H1 (cell line): ENCODE measurements around the gene GNG7. TPM values are rescaled to one million over a fixed set of nuclear protein-coding genes. Genes with fewer than 3 reads are reported as not detected.
A peak's percentile ranks its signal among the peaks of the same experiment; 100 is the strongest.

Source experiments
- CTCF ChIA-PET: fragments of 300-600 bp; sonication (Branson Sonifier 250); formaldehyde crosslinking; loops from one replicate; lab custom pipeline; 2021; ENCODE audit not compliant: partially characterized antibody; lab: Charles Lee
- POLR2A ChIA-PET: fragments of 300-600 bp; sonication (Branson Sonifier 250); formaldehyde crosslinking; loops from one replicate; lab custom pipeline; 2021; ENCODE audit warnings: inconsistent platforms; ENCODE audit not compliant: partially characterized antibody; lab: Charles Lee
- DNase-seq, 2 experiments: peaks; one replicate each; pipeline versions ENCODE4 v3.0.0 to v3.0.0-alpha.2; 2010 to 2022; ENCODE audit warnings: low spot score in 2 of 2, low read depth in 1 of 2, mixed read lengths in 1 of 2
- FAIRE-seq: peaks from 2 replicates; lab custom pipeline; 2011; peaks lifted over from hg19 to GRCh38; lab: Jason Lieb, UNC
- H2AFZ ChIP-seq: 2 replicates; pipeline ENCODE4 v1.8.1; 2012; ENCODE audit warnings: low read length, inconsistent platforms
- H2AK5ac ChIP-seq: 2 replicates; pipeline ENCODE4 v1.6.1; 2013; ENCODE audit warnings: low read depth, low read length
- H2BK120ac ChIP-seq: replicated peaks from 2 replicates; pipeline ENCODE3; 2013; ENCODE audit warnings: low read depth, low read length, inconsistent platforms
- H2BK12ac ChIP-seq: 2 replicates; pipeline ENCODE4 v1.6.1; 2013; ENCODE audit warnings: low read depth, low read length
- H2BK15ac ChIP-seq: 2 replicates; pipeline ENCODE4 v1.6.1; 2013; ENCODE audit warnings: low read length
- H2BK20ac ChIP-seq: 2 replicates; pipeline ENCODE4 v1.6.1; 2013; ENCODE audit warnings: low read length
- H2BK5ac ChIP-seq: 2 replicates; pipeline ENCODE4 v1.6.1; 2013; ENCODE audit warnings: low read depth, low read length
- H3K14ac ChIP-seq: 2 replicates; pipeline ENCODE4 v1.6.1; 2013; ENCODE audit warnings: inconsistent platforms; ENCODE audit not compliant: insufficient read length
- H3K18ac ChIP-seq: 2 replicates; pipeline ENCODE4 v1.6.1; 2013; ENCODE audit warnings: low read length; ENCODE audit errors: extremely low read depth
- H3K23ac ChIP-seq: 2 replicates; pipeline ENCODE4 v1.6.1; 2013; ENCODE audit warnings: inconsistent platforms; ENCODE audit not compliant: insufficient read length
- H3K23me2 ChIP-seq: 2 replicates; pipeline ENCODE4 v1.6.1; 2013; ENCODE audit warnings: low read depth, low read length
- H3K27ac ChIP-seq: 2 replicates; pipeline ENCODE4 v1.6.1; 2011; ENCODE audit warnings: low read depth, low read length, inconsistent platforms
- H3K27me3 ChIP-seq, 4 experiments: replicated peaks in 1 of 4; 1 replicate in 1 of 4; 2 replicates in 3 of 4; pipeline versions ENCODE4 v1.6.1 to v1.8.1; 2011 to 2013; ENCODE audit warnings: low read length in 3 of 4, mild to moderate bottlenecking in 3 of 4, inconsistent platforms in 2 of 4, mixed read lengths in 2 of 4, moderate library complexity in 1 of 4; ENCODE audit not compliant: control insufficient read depth in 3 of 4, insufficient read depth in 3 of 4; ENCODE audit errors: extremely low read depth in 1 of 4
- H3K36me3 ChIP-seq, 4 experiments: 2 replicates each; pipeline versions ENCODE4 v1.6.1 to v1.8.1; 2011 to 2013; ENCODE audit warnings: mild to moderate bottlenecking in 4 of 4, low read length in 3 of 4, moderate library complexity in 2 of 4, control low read depth in 1 of 4, inconsistent platforms in 1 of 4; ENCODE audit not compliant: insufficient read depth in 4 of 4, control insufficient read depth in 2 of 4
- H3K4ac ChIP-seq: replicated peaks from 2 replicates; pipeline ENCODE3; 2013; ENCODE audit warnings: low read length, low read depth, mixed read lengths, inconsistent platforms; ENCODE audit not compliant: insufficient read length
- H3K4me1 ChIP-seq, 4 experiments: replicated peaks in 1 of 4; 1 replicate in 1 of 4; 2 replicates in 3 of 4; pipeline versions ENCODE4 v1.6.1 to v1.8.1; 2011 to 2013; ENCODE audit warnings: low read length in 3 of 4, inconsistent platforms in 2 of 4, mixed read lengths in 1 of 4; ENCODE audit not compliant: insufficient read depth in 4 of 4, control insufficient read depth in 3 of 4
- H3K4me2 ChIP-seq, 2 experiments: 2 replicates each; pipeline versions ENCODE4 v1.6.1 to v1.8.1; 2011 to 2013; ENCODE audit warnings: low read depth in 2 of 2, low read length in 2 of 2, control low read depth in 1 of 2, inconsistent platforms in 1 of 2, mild to moderate bottlenecking in 1 of 2; ENCODE audit not compliant: insufficient read depth in 1 of 2
- H3K4me3 ChIP-seq, 4 experiments: fragments of 200-600, 300-600 bp in 1 of 4; sonication (generic), shearing (Covaris generic), sonication (Bioruptor Twin) in 1 of 4; 2 replicates each; pipeline versions ENCODE4 v1.5.1 to v1.8.1; 2011 to 2016; ENCODE audit warnings: low read length in 4 of 4, low read depth in 3 of 4, control low read depth in 2 of 4, inconsistent platforms in 2 of 4, mild to moderate bottlenecking in 2 of 4, mixed read lengths in 1 of 4, moderate library complexity in 1 of 4; ENCODE audit not compliant: insufficient read depth in 2 of 4; ENCODE audit errors: extremely low read depth in 1 of 4
- H3K56ac ChIP-seq: replicated peaks from 2 replicates; pipeline ENCODE3; 2013; ENCODE audit warnings: low read depth, mild to moderate bottlenecking, mixed read lengths, low read length, inconsistent platforms; ENCODE audit not compliant: insufficient read length
- H3K79me1 ChIP-seq: 2 replicates; pipeline ENCODE4 v1.6.1; 2013; ENCODE audit warnings: low read depth, low read length, control low read depth
- H3K79me2 ChIP-seq, 2 experiments: 2 replicates each; pipeline versions ENCODE4 v1.6.1 to v1.8.1; 2012 to 2013; ENCODE audit warnings: low read length in 2 of 2, mild to moderate bottlenecking in 2 of 2, inconsistent platforms in 1 of 2; ENCODE audit not compliant: insufficient read depth in 2 of 2, control insufficient read depth in 1 of 2
- H3K9ac ChIP-seq, 4 experiments: replicated peaks in 1 of 4; 1 replicate in 1 of 4; 2 replicates in 3 of 4; pipeline versions ENCODE4 v1.6.1 to v1.8.1; 2011 to 2013; ENCODE audit warnings: low read depth in 3 of 4, low read length in 3 of 4, control low read depth in 2 of 4, mild to moderate bottlenecking in 2 of 4, moderate library complexity in 2 of 4, inconsistent platforms in 1 of 4; ENCODE audit errors: extremely low read depth in 1 of 4
- H3K9me3 ChIP-seq, 2 experiments: 2 replicates each; pipeline versions ENCODE4 v1.6.1 to v1.8.1; 2012 to 2013; ENCODE audit warnings: mild to moderate bottlenecking in 2 of 2, moderate library complexity in 2 of 2, control low read depth in 1 of 2, inconsistent platforms in 1 of 2, low read depth in 1 of 2, low read length in 1 of 2, mixed read lengths in 1 of 2; ENCODE audit not compliant: insufficient read depth in 2 of 2
- H4K20me1 ChIP-seq, 2 experiments: replicated peaks in 1 of 2; 2 replicates each; pipeline versions ENCODE3 to v1.8.1; 2011 to 2013; ENCODE audit warnings: inconsistent platforms in 2 of 2, low read length in 2 of 2, mild to moderate bottlenecking in 1 of 2; ENCODE audit not compliant: insufficient read depth in 2 of 2, control insufficient read depth in 1 of 2
- H4K5ac ChIP-seq: 2 replicates; pipeline ENCODE4 v1.6.1; 2013; ENCODE audit warnings: low read length, low read depth, mixed read lengths, inconsistent platforms; ENCODE audit not compliant: insufficient read length
- H4K8ac ChIP-seq: 2 replicates; pipeline ENCODE4 v1.8.0; 2013; ENCODE audit warnings: mild to moderate bottlenecking, moderate library complexity, low read length, inconsistent platforms; ENCODE audit not compliant: insufficient read depth; ENCODE audit errors: extremely low read depth
- H4K91ac ChIP-seq: replicated peaks from 2 replicates; pipeline ENCODE3; 2013; ENCODE audit warnings: low read length, mixed read lengths, inconsistent platforms; ENCODE audit not compliant: insufficient read length
- KDM1A ChIP-seq: fragments of 200-600, 300-600 bp; sonication (generic); IDR thresholded peaks from 2 replicates; pipeline ENCODE4 v1.7.1; 2016; ENCODE audit warnings: mild to moderate bottlenecking, low read length, borderline replicate concordance
- WGBS, 2 experiments: shearing (Covaris generic) in 1 of 2; methylation state at CpG; one replicate each; pipeline versions ENCODE4 v1.1.6 to v1.1.7; 2013 to 2015; ENCODE audit warnings: low lambda C conversion rate in 2 of 2, mixed read lengths in 2 of 2, inconsistent platforms in 1 of 2, low coverage in 1 of 2, missing lambda C conversion rate in 1 of 2; ENCODE audit not compliant: insufficient replicate concordance in 2 of 2, insufficient coverage in 1 of 2, insufficient read length in 1 of 2; ENCODE audit errors: extremely low coverage in 1 of 2, missing lambda C conversion rate in 1 of 2; 5-methylcytosine and 5-hydroxymethylcytosine counted together
- polyA plus RNA-seq, 7 experiments: library from polyadenylated mRNA; depleted of rRNA in 3 of 7; stranded (reverse) in 5 of 7; unstranded in 2 of 7; fragments of >200 nt in 5 of 7; fragments of 200-250 nt in 2 of 7; gene quantifications; 1 replicate in 5 of 7; 2 replicates in 1 of 7; 4 replicates in 1 of 7; pipeline versions ENCODE4 v1.2.1 to v1.2.3, GENCODE V29; 2011 to 2013; ENCODE audit warnings: missing spikeins in 2 of 7, mixed read lengths in 2 of 7
- total RNA-seq: library from RNA; stranded (reverse); fragmentation: NEBNext Ultra II Directional; extraction: Animal tissue kit (Norgen Biotek cat#: 25700); gene quantifications from 2 replicates; pipeline ENCODE4 v1.2.1, GENCODE V29; 2021

Gene GNG7
- total and polyA plus RNA-seq, 2 of the 8 experiments (the other 6 are each of a cell fraction or from before 2014, with no cell fraction given), result 2.8 to 7.8 TPM

- Histone ChIP-seq H3K4me1 (peaks cover 2 to 13% (median 4%) of the 10 kb centered on the region in 4 experiments; a peak in 6 of 7 replicates), H3K23me2 (no peaks in the 10 kb centered on the region), H3K23ac (no peak overlapping the region), H3K4ac (no peak overlapping the region), H3K14ac (no peak overlapping the region), H3K36me3 (no peaks in the 10 kb centered on the region), H4K20me1 (no peaks in the 10 kb centered on the region), H2AFZ (no peak overlapping the region), H3K27ac (no peak overlapping the region), H3K79me1 (no peaks in the 10 kb centered on the region), H2BK120ac (no peak overlapping the region), H3K9ac (no peak overlapping the region), H3K4me3 (no peak overlapping the region), H4K8ac (no peak overlapping the region), H3K79me2 (no peaks in the 10 kb centered on the region), H4K91ac (no peak overlapping the region), H3K4me2 (no peak overlapping the region), H2BK20ac (no peak overlapping the region), H3K18ac (no peak overlapping the region), H2BK12ac (no peak overlapping the region), H4K5ac (no peak overlapping the region), H3K9me3 (no peaks in the 10 kb centered on the region; a peak in 1 of 4 replicates), H2BK15ac (0 out of 2 replicates have a peak overlapping the region, but pooled peaks have one; percentile 72), H3K56ac (no peak overlapping the region), H3K27me3 (no peaks in the 10 kb centered on the region; a peak in 2 of 7 replicates), H2BK5ac (no peak overlapping the region), H2AK5ac (no peak overlapping the region)
- DNase-seq (no peak), FAIRE-seq (no peak)
- ChIA-PET CTCF (no interaction called here), POLR2A (interaction anchor here (3.8 kb wide), 1 partner anchor 72 kb away, joined by 31 read pairs; the partner anchor contains the start of gene GADD45B)
- no peak for TF ChIP-seq KDM1A
- WGBS, 2 experiments, result 87% methylated on average over 10 of the region's 11 CpGs; no CpG with 5 or more reads in 1 of the 2 experiments
Measured at GRCh38 chr19:2548966-2549365, 153.5 kb downstream of the GNG7 start.
